ENCODE data around the gene LOC128125822.

Gene LOC128125822

GRCh38 chr6:63553208-63553607 lies 19.1 kb upstream of the LOC128125822 start:
- H3F3A ChIP-seq (replicated peaks; ENCODE audit: low read depth), result no peaks in the 10 kb centered on the region
- H3K27me3 Mint-ChIP-seq (ENCODE audit: insufficient read depth, low read depth, poor library complexity), result peaks cover 2% of the 10 kb centered on the region
- ATAC-seq, result no peak

More at GRCh38 chr6:63553208-63553607, 19.1 kb upstream of the LOC128125822 start:
- no peaks in the 10 kb centered on the region for H4K20me1 ChIP-seq (replicated peaks; ENCODE audit: insufficient read depth)
- Mint-ChIP-seq H3K4me3 (no peak overlapping the region), H3K36me3 (ENCODE audit: low read depth) (no peaks in the 10 kb centered on the region), H3K27ac (no peak overlapping the region), H3K9me3 (peaks cover 3% of the 10 kb centered on the region; the same call in 2 of the 3 replicates), H3K4me1 (peaks cover 4% of the 10 kb centered on the region; the same call in 1 of the 3 replicates)
- no peak for TF ChIP-seq ZNF331 (CRISPR knock-in tag; IDR thresholded peaks at IDR 0.05; ENCODE audit: low read depth)
- TF ChIP-seq STAT1 (IDR thresholded peaks at IDR 0.05; ENCODE audit: unreplicated experiment), result no peak
- TF ChIP-seq CTCF (conservative IDR thresholded peaks at IDR 0.05; ENCODE audit: low read depth in 2 of 2), result no peak
- TF ChIP-seq JUNB (IDR thresholded peaks at IDR 0.05; ENCODE audit: unreplicated experiment), result no peak
- no peak for TF ChIP-seq CREB1 (CRISPR knock-in tag; IDR thresholded peaks at IDR 0.05; ENCODE audit: low read depth)
- TF ChIP-seq POLR2AphosphoS5 (IDR thresholded peaks at IDR 0.05; ENCODE audit: low read depth), result no peak
- TF ChIP-seq REST (IDR thresholded peaks at IDR 0.05; ENCODE audit: unreplicated experiment), result no peak
- no peak for TF ChIP-seq ZNF114 (CRISPR knock-in tag; IDR thresholded peaks at IDR 0.05)
- TF ChIP-seq ETS1 (IDR thresholded peaks at IDR 0.05), result no peak
- TF ChIP-seq ZNF462 (CRISPR knock-in tag; IDR thresholded peaks at IDR 0.05), result no peak
- TF ChIP-seq EZH2phosphoT487 (IDR thresholded peaks at IDR 0.05; ENCODE audit: unreplicated experiment), result no peak
- TF ChIP-seq NANOG (IDR thresholded peaks at IDR 0.05; ENCODE audit: borderline replicate concordance), result no peak
- no peaks in the 10 kb centered on the region; the same call in 1 of the 2 replicates for H3K4me1 ChIP-seq (ENCODE audit: insufficient read depth)
- H2AFZ ChIP-seq, result no peak overlapping the region
- no peak overlapping the region for H3K4me2 ChIP-seq
- H3K36me3 ChIP-seq (ENCODE audit: insufficient read depth), result no peaks in the 10 kb centered on the region
- H3K79me2 ChIP-seq (replicated peaks; ENCODE audit: insufficient read depth), result no peaks in the 10 kb centered on the region
- H3K9me2 ChIP-seq (ENCODE audit: insufficient read depth), result no peaks in the 10 kb centered on the region
- H3K27me3 ChIP-seq (ENCODE audit: insufficient read depth), result no peaks in the 10 kb centered on the region
- no peak overlapping the region for H3K27ac ChIP-seq (ENCODE audit: low read depth)
- no peak for DNase-seq (ENCODE audit: low spot score)
- no peak overlapping the region for H3K4me3 ChIP-seq

Data from GM23338 (cell line).